Epithelial cell of prostate (primary cell): ENCODE data around the gene ZBTB46.

Experiments
- DNase-seq: peaks from one replicate; pipeline ENCODE4 v3.0.0-alpha.2; 2011; ENCODE audit warnings: low read depth, low spot score
- H3K27ac ChIP-seq: fragments of 450-650 bp; 2 replicates; pipeline ENCODE4 v1.5.1; 2017; ENCODE audit warnings: mild to moderate bottlenecking

Gene ZBTB46

GRCh38 chr20:63842258-63842657 is 11.2 kb upstream of the ZBTB46 start:
- DNase-seq = no peak
- H3K27ac ChIP-seq = no peak overlapping the region

GRCh38 chr20:63840405-63840828 is 9.4 kb upstream of the ZBTB46 start:
- no peak overlapping the region for H3K27ac ChIP-seq
- no peak for DNase-seq

- no peak for DNase-seq
Measured at GRCh38 chr20:63839620-63840019, 8.6 kb upstream of the ZBTB46 start.

GRCh38 chr20:63837479-63837878 is 6.4 kb upstream of the ZBTB46 start:
- no peak for DNase-seq
- H3K27ac ChIP-seq = no peak overlapping the region

More at GRCh38 chr20:63839620-63840019, 8.6 kb upstream of the ZBTB46 start:
- H3K27ac ChIP-seq = no peak overlapping the region

- no peak overlapping the region for H3K27ac ChIP-seq
- DNase-seq = no peak
Measured at GRCh38 chr20:63836458-63837344, 5.6 kb upstream of the ZBTB46 start.

- peak; percentile 84 for DNase-seq
- H3K27ac ChIP-seq = no peak overlapping the region
Measured at GRCh38 chr20:63835021-63835858, 4.2 kb upstream of the ZBTB46 start.

- DNase-seq = no peak
- H3K27ac ChIP-seq = no peak overlapping the region
Measured at GRCh38 chr20:63834491-63834880, 3.4 kb upstream of the ZBTB46 start.

- no peak for DNase-seq
- H3K27ac ChIP-seq = no peak overlapping the region
Measured at GRCh38 chr20:63833776-63834490, 2.9 kb upstream of the ZBTB46 start.

- no peak overlapping the region for H3K27ac ChIP-seq
- no peak for DNase-seq
Measured at GRCh38 chr20:63831993-63832686, 1.1 kb upstream of the ZBTB46 start.

GRCh38 chr20:63831646-63831992 is 555 bp upstream of the ZBTB46 start:
- DNase-seq = no peak
- no peak overlapping the region for H3K27ac ChIP-seq

GRCh38 chr20:63829945-63830835 is 874 bp downstream of the ZBTB46 start:
- no peak overlapping the region for H3K27ac ChIP-seq
- no peak for DNase-seq

- H3K27ac ChIP-seq = no peak overlapping the region
- DNase-seq = no peak
Measured at GRCh38 chr20:63829603-63829944, 1.5 kb downstream of the ZBTB46 start.

- DNase-seq = no peak
- no peak overlapping the region for H3K27ac ChIP-seq
Measured at GRCh38 chr20:63828951-63829350, 2.1 kb downstream of the ZBTB46 start.

- no peak for DNase-seq
- H3K27ac ChIP-seq = no peak overlapping the region
Measured at GRCh38 chr20:63828545-63828944, 2.5 kb downstream of the ZBTB46 start.

- DNase-seq = no peak
- H3K27ac ChIP-seq = no peak overlapping the region
Measured at GRCh38 chr20:63828124-63828523, 2.9 kb downstream of the ZBTB46 start.

GRCh38 chr20:63826753-63827152 is 4.3 kb downstream of the ZBTB46 start:
- no peak for DNase-seq
- no peak overlapping the region for H3K27ac ChIP-seq

- no peak overlapping the region for H3K27ac ChIP-seq
- no peak for DNase-seq
Measured at GRCh38 chr20:63825331-63826118, 5.5 kb downstream of the ZBTB46 start.

GRCh38 chr20:63823691-63824311 is 7.3 kb downstream of the ZBTB46 start:
- DNase-seq = no peak
- no peak overlapping the region for H3K27ac ChIP-seq
